ENCODE data around the gene MDP1. TPM values are rescaled to one million over a fixed set of nuclear protein-coding genes. Genes with fewer than 3 reads are reported as not detected.

MDP1 gene
- total RNA-seq, 1 donor from 2014 or later, result 58.8 TPM

DNA sequence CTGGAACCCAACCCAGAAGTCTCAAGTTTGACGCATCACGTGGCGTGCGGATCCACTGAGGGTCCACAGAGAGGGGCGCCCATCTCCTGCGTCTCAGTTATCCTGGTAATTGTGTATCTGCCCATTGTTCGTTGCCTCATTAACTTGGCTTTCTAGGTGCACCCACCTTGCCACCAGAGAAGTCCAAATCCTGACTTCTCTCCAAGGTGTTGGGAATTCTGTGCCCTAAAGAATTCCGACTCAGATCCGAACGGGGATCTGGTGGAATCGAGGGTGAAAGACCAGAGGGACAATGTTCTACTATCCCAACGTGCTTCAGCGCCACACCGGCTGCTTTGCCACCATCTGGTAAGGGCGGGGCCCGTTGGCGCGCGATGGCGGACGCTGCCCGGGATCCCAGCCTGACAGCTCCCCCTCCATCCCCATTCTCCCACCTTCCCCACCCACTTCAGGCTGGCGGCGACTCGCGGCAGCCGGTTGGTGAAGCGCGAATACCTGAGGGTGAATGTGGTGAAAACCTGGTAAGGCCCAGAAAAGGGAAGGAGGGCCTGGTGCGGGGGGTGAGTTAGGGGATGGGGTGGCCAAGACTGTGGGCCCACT lies 43.5 kb downstream of the MDP1 start:
- DNase-seq (ENCODE audit: low spot score in 2 of 2), result no peak
- TF ChIP-seq, protein P1, sequence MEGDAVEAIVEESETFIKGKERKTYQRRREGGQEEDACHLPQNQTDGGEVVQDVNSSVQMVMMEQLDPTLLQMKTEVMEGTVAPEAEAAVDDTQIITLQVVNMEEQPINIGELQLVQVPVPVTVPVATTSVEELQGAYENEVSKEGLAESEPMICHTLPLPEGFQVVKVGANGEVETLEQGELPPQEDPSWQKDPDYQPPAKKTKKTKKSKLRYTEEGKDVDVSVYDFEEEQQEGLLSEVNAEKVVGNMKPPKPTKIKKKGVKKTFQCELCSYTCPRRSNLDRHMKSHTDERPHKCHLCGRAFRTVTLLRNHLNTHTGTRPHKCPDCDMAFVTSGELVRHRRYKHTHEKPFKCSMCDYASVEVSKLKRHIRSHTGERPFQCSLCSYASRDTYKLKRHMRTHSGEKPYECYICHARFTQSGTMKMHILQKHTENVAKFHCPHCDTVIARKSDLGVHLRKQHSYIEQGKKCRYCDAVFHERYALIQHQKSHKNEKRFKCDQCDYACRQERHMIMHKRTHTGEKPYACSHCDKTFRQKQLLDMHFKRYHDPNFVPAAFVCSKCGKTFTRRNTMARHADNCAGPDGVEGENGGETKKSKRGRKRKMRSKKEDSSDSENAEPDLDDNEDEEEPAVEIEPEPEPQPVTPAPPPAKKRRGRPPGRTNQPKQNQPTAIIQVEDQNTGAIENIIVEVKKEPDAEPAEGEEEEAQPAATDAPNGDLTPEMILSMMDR (IDR thresholded peaks at IDR 0.05), result no peak
- Histone ChIP-seq H3K36me3 (peaks cover 5 to 20% of the 10 kb centered on the region in 2 donors), H3K4me3 (peak overlapping the region; percentile 27 to 58), H3K27me3 (no peaks in the 10 kb centered on the region), H3K4me1 (peaks cover 2 to 6% of the 10 kb centered on the region in 2 donors), H3K27ac (peak overlapping the region in 1 of 2 donors; percentile 18), H3K9me3 (no peaks in the 10 kb centered on the region)
- intact Hi-C loops (cut with DNase I), result no loop called here

DNA sequence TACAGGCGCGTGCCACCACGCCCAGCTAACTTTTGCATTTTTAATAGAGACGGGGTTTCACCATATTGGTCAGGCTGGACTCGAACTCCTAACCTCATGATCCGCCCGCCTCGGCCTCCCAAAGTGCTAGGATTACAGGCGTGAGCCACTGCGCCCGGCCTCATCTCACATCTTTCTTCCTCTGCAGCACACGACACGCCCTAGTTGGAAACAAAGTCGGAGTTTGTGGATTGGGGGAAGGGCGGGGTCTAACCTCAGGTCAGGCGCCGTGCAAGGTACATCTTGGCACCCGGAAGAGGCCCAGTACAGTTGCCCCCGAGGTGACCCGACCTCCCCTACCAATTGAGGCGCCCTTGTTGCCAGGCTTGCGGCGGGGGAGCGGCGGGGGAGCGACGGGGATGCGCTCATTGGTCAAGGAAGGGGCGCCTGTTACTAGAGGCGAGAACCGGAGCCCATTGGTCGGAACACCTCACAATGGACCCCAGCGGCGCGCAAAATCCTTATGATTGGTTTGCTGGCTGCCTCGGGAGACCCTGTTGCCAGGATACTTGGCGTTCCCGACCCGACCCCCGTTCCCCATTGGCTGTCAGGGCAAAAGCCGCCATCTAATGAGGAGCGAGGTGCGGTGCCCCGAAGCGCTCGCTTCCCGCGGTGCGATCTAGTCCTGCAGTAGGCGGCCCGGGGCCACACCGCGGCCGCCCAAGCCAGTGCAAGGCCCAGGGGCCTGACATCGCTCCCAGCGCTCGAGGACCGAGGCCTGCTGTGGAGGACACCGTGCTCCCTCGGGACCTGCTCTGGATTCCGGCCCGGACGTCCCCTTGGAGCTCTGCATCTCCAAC lies 44.2 kb downstream of the MDP1 start, which contains the start of gene REC8:
TSS of gene REC8 (plus strand) at position 659 of the 839 bp plus-strand sequence. CDS start 473 bp downstream, outside the sequence.
- H3K4me3 ChIP-seq, result peak within 1 kb of the TSS; percentile 27 to 58
- intact Hi-C loops (cut with DNase I), result no loop called here
- DNase-seq (ENCODE audit: low spot score in 2 of 2), result peak; percentile 38 to 85
- TF ChIP-seq, protein P1 (IDR thresholded peaks at IDR 0.05), result no peak
- H3K27me3 ChIP-seq, result no peaks in the 10 kb centered on the region
- peaks cover 9 to 19% of the 10 kb centered on the region in 2 donors for H3K36me3 ChIP-seq
- peak within 1 kb of the TSS; percentile 1 to 18 for H3K27ac ChIP-seq
- no peaks in the 10 kb centered on the region for H3K9me3 ChIP-seq
- H3K4me1 ChIP-seq, result peaks cover 2 to 6% of the 10 kb centered on the region in 2 donors

DNA sequence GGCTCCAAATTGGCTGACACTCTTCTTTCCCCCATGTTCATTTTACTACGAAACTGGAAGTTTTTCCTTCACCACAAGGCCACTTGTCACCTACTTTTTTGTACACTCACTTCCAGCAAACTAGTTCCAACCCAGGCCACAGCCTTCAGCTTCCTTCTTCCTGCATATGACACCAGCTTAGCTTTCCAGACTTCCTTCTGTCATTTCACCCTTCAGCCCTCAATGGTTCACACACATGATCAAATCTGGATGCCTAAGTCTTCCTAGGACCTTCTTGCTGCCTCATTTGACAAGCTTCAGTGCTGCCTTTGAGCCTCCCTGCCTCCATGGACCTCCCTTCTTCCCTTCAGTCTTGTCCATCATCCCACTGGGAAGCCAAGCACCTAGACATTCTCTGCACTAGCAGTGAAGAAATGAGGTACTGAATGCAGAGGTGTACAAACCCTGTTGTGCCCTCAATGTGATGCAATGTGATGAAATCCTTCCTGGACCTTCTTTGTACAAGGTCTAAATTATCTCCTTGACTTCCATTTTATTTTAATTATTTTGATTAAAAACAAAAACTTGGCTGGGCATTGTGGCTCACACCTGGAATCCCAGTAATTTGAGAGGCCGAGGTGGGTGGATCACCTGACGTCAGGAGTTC lies 48.3 kb downstream of the MDP1 start:
- no peak for DNase-seq (ENCODE audit: low spot score in 2 of 2)
- TF ChIP-seq, protein P1 (IDR thresholded peaks at IDR 0.05), result no peak
- peaks cover 49 to 56% of the 10 kb centered on the region in 2 donors for H3K36me3 ChIP-seq

DNA sequence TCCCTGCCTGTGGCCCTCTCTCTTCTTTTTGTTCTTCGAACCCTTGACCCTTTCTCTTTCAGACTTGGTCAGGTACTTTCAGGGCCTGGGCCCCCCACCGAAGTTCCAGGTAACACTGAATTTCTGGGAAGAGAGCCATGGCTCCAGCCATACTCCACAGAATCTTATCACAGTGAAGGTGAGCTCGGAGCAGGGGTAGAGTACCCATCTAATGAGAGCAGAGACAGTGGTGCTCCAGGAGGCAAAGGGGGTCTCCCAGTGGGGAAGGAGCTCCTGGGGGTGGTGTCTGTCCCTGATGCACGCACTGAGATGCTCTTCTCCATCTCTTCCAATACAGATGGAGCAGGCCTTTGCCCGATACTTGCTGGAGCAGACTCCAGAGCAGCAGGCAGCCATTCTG lies 50.1 kb downstream of the MDP1 start:
- H3K27me3 ChIP-seq, result no peaks in the 10 kb centered on the region
- H3K27ac ChIP-seq, result no peak overlapping the region
- no peak overlapping the region for H3K4me3 ChIP-seq
- H3K36me3 ChIP-seq, result peaks cover 50 to 56% of the 10 kb centered on the region in 2 donors
- TF ChIP-seq, protein P1 (IDR thresholded peaks at IDR 0.05), result no peak
- no peak for DNase-seq (ENCODE audit: low spot score in 2 of 2)
- intact Hi-C loops (cut with DNase I), result no loop called here
- H3K9me3 ChIP-seq, result no peaks in the 10 kb centered on the region
- peaks cover 9 to 12% of the 10 kb centered on the region in 2 donors for H3K4me1 ChIP-seq

More for the DNA sequence above, 48.3 kb downstream of the MDP1 start:
- Histone ChIP-seq H3K4me3 (no peak overlapping the region), H3K4me1 (peaks cover 8 to 12% of the 10 kb centered on the region in 2 donors), H3K27me3 (no peaks in the 10 kb centered on the region), H3K27ac (no peak overlapping the region), H3K9me3 (no peaks in the 10 kb centered on the region)
- intact Hi-C loops (cut with DNase I), result no loop called here

DNA sequence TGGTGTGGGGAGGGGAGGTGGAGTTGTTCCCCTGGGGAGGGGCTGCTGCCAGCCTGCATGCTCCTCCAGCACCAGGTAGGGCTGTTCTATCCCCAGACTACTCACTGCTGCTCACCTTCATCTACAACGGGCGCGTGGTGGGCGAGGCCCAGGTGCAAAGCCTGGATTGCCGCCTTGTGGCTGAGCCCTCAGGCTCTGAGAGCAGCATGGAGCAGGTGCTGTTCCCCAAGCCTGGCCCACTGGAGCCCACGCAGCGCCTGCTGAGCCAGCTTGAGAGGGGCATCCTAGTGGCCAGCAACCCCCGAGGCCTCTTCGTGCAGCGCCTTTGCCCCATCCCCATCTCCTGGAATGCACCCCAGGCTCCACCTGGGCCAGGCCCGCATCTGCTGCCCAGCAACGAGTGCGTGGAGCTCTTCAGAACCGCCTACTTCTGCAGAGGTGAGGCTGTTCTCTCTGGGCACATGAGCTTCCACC lies 51.3 kb downstream of the MDP1 start:
- no peak for DNase-seq (ENCODE audit: low spot score in 2 of 2)
- Histone ChIP-seq H3K36me3 (peaks cover 50 to 64% of the 10 kb centered on the region in 2 donors), H3K27me3 (no peaks in the 10 kb centered on the region), H3K9me3 (no peaks in the 10 kb centered on the region), H3K4me3 (no peak overlapping the region), H3K27ac (no peak overlapping the region), H3K4me1 (peaks cover 9 to 12% of the 10 kb centered on the region in 2 donors)
- TF ChIP-seq, protein P1 (IDR thresholded peaks at IDR 0.05), result no peak
- intact Hi-C loops (cut with DNase I), result no loop called here

Other genes with a start within 250 kb of the MDP1 start
- gene DHRS4L2, start 227.1 kb downstream of the MDP1 start, total RNA-seq, result 31.5 TPM
- gene CARMIL3, start 164.1 kb downstream of the MDP1 start, total RNA-seq, result not detected
- gene CPNE6, start 144.5 kb downstream of the MDP1 start, total RNA-seq, result not detected
- gene PCK2, start 121.8 kb downstream of the MDP1 start, total RNA-seq, result 26.1 TPM
- 52.3 TPM for gene DCAF11, start 101.3 kb downstream of the MDP1 start, total RNA-seq
- not detected for gene NRL, start 101.1 kb downstream of the MDP1 start, total RNA-seq
- gene FITM1, start 85.4 kb downstream of the MDP1 start, total RNA-seq, result not detected
- gene PSME1, start 79.9 kb downstream of the MDP1 start, total RNA-seq, result 55.5 TPM
- gene EMC9, start 74.5 kb downstream of the MDP1 start, total RNA-seq, result 3.4 TPM
- gene PSME2, start 69.5 kb downstream of the MDP1 start, total RNA-seq, result 100 TPM
- 182 TPM for gene RNF31, start 68.6 kb downstream of the MDP1 start, total RNA-seq
- gene IRF9, start 54.8 kb downstream of the MDP1 start, total RNA-seq, result 24.7 TPM
- gene REC8, start 44.0 kb downstream of the MDP1 start, total RNA-seq, result 9.6 TPM
- gene IPO4, start 27.2 kb downstream of the MDP1 start, total RNA-seq, result 140 TPM
- 86.5 TPM for gene TM9SF1, start 20.6 kb downstream of the MDP1 start, total RNA-seq
- gene TSSK4, start 10.4 kb downstream of the MDP1 start, total RNA-seq, result not detected
- 27.0 TPM for gene CHMP4A, start 2.6 kb downstream of the MDP1 start, total RNA-seq
- 72.8 TPM for gene NEDD8, start 16.3 kb upstream of the MDP1 start, total RNA-seq
- gene GMPR2, start 16.9 kb upstream of the MDP1 start, total RNA-seq, result 37.5 TPM
- gene TINF2, start 26.6 kb upstream of the MDP1 start, total RNA-seq, result 70.0 TPM
- 1.7 TPM for gene TGM1, start 47.1 kb upstream of the MDP1 start, total RNA-seq
- gene RABGGTA, start 55.5 kb upstream of the MDP1 start, total RNA-seq, result 54.9 TPM
- 100 TPM for gene DHRS1, start 83.7 kb upstream of the MDP1 start, total RNA-seq
- gene NOP9, start 83.8 kb upstream of the MDP1 start, total RNA-seq, result 33.5 TPM
- 72.8 TPM for gene CIDEB, start 91.9 kb upstream of the MDP1 start, total RNA-seq
- 3.0 TPM for gene LTB4R2, start 94.1 kb upstream of the MDP1 start, total RNA-seq
- 3.6 TPM for gene LTB4R, start 95.4 kb upstream of the MDP1 start, total RNA-seq
- gene ADCY4, start 119.0 kb upstream of the MDP1 start, total RNA-seq, result 143 TPM
- gene RIPK3, start 123.9 kb upstream of the MDP1 start, total RNA-seq, result 2.3 TPM
- 58.9 TPM for gene NFATC4, start 152.1 kb upstream of the MDP1 start, total RNA-seq
- gene NYNRIN, start 182.9 kb upstream of the MDP1 start, total RNA-seq, result 23.1 TPM
- gene CBLN3, start 213.6 kb upstream of the MDP1 start, total RNA-seq, result 2.2 TPM
- gene KHNYN, start 213.9 kb upstream of the MDP1 start, total RNA-seq, result 70.4 TPM
- gene SDR39U1, start 226.7 kb upstream of the MDP1 start, total RNA-seq, result 98.3 TPM

All from ascending aorta (tissue), 2 donors.